ENCODE measurements around the gene ABHD3. TPM values are rescaled to one million over a fixed set of nuclear protein-coding genes. Genes with fewer than 3 reads are reported as not detected.

The ABHD3 gene
- total RNA-seq, 2 donors from 2014 or later: 2.0 to 8.4 TPM

DNA sequence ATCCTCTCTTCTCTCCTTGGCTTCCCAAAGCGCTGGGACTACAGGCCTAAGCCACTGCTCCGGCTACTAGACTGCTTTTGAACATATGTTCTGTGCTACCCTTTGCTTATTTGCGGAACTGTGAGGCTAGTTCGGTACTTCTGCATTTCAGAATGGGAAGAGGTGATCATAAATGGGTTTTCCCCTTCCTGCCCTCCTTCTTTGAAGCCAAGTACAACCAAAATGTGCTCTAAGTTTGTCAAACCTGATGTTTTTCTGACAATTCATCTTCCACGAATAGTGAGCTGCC, 102.3 kb downstream of the ABHD3 start:
- Histone ChIP-seq H3K27me3 (no peaks in the 10 kb centered on the region), H3K27ac (no peak overlapping the region), H3K36me3 (no peaks in the 10 kb centered on the region), H3K9me3 (no peaks in the 10 kb centered on the region), H3K4me1 (peaks cover 0 to 18% of the 10 kb centered on the region in 2 donors), H3K4me3 (no peak overlapping the region)
- TF ChIP-seq, protein P1, sequence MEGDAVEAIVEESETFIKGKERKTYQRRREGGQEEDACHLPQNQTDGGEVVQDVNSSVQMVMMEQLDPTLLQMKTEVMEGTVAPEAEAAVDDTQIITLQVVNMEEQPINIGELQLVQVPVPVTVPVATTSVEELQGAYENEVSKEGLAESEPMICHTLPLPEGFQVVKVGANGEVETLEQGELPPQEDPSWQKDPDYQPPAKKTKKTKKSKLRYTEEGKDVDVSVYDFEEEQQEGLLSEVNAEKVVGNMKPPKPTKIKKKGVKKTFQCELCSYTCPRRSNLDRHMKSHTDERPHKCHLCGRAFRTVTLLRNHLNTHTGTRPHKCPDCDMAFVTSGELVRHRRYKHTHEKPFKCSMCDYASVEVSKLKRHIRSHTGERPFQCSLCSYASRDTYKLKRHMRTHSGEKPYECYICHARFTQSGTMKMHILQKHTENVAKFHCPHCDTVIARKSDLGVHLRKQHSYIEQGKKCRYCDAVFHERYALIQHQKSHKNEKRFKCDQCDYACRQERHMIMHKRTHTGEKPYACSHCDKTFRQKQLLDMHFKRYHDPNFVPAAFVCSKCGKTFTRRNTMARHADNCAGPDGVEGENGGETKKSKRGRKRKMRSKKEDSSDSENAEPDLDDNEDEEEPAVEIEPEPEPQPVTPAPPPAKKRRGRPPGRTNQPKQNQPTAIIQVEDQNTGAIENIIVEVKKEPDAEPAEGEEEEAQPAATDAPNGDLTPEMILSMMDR (IDR thresholded peaks at IDR 0.05): no peak
- DNase-seq (ENCODE audit: low spot score): no peak

MicroRNA genes within 50 kb of the gene (microRNA counts, 767-probe panel; counts per million panel counts)
- 0 to 31.0 counts per million in 2 donors for microRNA hsa-miR-320c

Small RNA genes lying within 50 kb of the gene (microRNA-seq; reads per million reads assigned to microRNA genes)
- gene MIR320C1 (ENCODE audit: borderline number of aligned reads in 2 of 2, borderline replicate concordance in 1 of 2): 0 to 1.4 reads per million in 2 donors

Other genes with a start within 250 kb of the ABHD3 start
- gene ESCO1, start 104.1 kb downstream of the ABHD3 start, total RNA-seq: 10 to 100 TPM in 1 of 2 donors, 1 to 10 TPM in 1; 8.8 to 13.6 TPM
- gene SNRPD1, start 92.5 kb downstream of the ABHD3 start, total RNA-seq: 1 to 10 TPM; 3.2 to 4.4 TPM
- gene MIB1, start 36.0 kb upstream of the ABHD3 start, total RNA-seq: 10 to 100 TPM; 16.7 to 20.8 TPM